Measurements from ENCODE around the gene HS6ST1.
"Not testable (repeated sequence)": the region's sequence is repeated elsewhere in the genome, so short reads cannot be mapped to it uniquely, and the experiment has no call there.

Gene HS6ST1

DNA sequence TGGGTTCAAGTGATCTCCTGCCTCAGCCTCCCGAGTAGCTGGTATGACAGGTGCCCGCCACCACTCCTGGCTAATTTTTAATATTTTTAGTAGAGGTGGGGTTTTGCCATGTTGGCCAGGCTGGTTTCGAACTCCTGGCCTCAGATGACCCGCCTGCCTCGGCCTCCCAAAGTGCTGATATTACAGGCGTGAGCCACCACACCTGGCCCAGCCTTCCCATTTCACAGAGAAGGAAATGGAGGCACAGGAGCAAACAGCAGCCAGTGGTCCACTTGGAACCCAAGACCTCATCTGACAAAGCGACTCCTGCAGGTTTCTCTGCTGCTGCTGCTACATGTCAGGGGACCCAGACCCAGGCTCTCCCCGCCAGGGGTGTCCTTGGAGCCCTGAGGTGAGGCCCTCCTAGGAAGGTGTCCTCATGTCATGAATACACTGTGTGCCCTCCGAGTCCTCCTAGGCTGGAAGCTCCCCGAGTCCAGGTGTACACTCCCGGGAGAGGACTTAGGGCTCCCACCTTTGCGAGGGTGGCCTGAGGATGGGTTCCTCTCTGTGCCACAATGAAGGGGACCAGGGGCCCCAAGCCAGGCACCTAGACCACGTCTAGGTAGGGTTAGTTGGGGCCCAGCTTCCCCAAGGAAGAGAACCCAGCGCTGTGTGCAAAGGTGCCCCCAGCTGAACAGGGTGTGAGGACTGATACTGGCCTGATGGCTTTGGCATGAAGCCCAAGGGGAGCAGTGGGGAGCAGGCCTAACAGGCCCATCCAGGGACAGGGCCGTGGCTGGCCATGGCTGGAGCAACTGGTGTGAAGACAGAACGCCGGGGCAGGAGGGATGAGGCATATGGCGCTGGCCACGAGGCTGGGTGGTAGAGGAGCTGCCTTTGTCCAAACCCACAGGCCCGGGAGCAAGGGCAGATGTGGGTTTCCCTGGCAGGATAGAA is 56.1 kb downstream of the HS6ST1 start:
- H3K4me3 ChIP-seq (ENCODE audit: low read length): no peak overlapping the region
- no peak for DNase-seq (ENCODE audit: low read depth, low spot score)

- no peak overlapping the region for H3K4me3 ChIP-seq (ENCODE audit: low read length)
- DNase-seq (ENCODE audit: low read depth, low spot score): no peak
These were observed 57.2 kb downstream of the HS6ST1 start for GRCh38 chr2:128261245-128262128.

DNA sequence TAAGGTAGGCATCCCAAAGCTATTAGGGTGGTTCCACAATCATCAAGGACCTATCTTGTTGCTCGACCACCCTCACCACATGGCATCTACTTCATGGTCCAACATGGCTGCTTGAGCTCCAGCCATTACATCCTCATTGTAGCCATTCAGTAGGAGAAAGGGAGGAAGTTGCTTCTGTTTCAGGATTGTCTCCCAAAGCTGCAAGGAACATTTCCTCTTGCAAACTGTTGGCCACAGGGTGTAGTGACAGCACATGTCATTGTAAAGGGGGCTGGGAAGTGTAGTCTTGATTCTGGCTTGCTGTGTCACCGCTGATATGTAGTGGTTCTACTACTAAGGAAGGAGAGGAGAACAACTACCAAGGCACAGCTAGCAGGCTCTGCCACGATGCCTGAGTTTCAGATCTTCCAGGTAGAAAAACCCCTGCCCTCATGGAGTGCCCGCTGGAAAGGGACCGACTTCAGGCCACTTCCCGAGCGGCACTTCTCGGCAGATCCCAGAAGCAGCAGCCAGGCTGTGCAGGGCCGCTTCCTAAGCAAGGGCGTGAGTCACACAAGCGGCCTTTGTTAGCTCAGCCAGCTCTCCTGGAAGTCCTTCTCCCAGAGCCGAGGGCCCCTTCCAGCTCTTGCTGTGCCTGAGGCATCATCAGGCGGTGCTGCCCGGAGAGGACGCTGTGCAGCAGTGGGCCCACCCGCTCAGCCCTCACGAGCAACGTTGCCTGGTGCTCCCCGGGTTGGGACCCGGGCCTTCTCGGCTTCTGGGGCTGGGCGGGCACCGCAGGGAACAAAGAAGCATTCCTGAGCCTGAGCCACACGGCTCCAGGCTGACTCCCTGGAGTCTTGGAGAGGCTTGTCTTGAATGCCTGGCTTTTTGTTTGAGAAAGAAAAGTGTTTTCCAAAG is 58.2 kb downstream of the HS6ST1 start:
- H3K4me3 ChIP-seq (ENCODE audit: low read length): no peak overlapping the region
- DNase-seq (ENCODE audit: low read depth, low spot score): no peak

GRCh38 chr2:128259585-128259984 is 59.1 kb downstream of the HS6ST1 start:
- no peak overlapping the region for H3K4me3 ChIP-seq (ENCODE audit: low read length)
- no peak for DNase-seq (ENCODE audit: low read depth, low spot score)

- no peak overlapping the region for H3K4me3 ChIP-seq (ENCODE audit: low read length)
- DNase-seq (ENCODE audit: low read depth, low spot score): no peak
These were observed 60.5 kb downstream of the HS6ST1 start for GRCh38 chr2:128258218-128258617.

DNA sequence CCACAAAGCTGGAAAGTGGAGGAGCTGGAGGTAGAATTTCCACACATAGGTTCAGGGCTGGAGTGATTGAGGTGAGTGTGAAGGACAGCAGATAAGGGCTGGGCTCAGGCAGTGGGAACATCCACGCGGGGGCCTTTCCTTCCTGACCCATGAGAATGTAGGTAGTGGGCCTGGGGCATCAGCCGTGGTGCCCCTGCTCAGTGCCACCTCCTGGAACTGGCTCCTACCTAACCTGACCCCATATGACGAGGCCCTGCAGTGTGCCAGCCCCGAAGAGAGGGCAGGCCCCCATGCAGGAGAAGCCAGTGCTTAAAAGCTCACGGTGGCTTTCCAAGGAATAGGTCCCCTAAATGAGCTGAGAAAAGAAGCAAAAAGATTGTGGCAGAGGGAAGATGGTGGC is 66.2 kb downstream of the HS6ST1 start:
- no peak for DNase-seq (ENCODE audit: low read depth, low spot score)
- no peak overlapping the region for H3K4me3 ChIP-seq (ENCODE audit: low read length)

DNA sequence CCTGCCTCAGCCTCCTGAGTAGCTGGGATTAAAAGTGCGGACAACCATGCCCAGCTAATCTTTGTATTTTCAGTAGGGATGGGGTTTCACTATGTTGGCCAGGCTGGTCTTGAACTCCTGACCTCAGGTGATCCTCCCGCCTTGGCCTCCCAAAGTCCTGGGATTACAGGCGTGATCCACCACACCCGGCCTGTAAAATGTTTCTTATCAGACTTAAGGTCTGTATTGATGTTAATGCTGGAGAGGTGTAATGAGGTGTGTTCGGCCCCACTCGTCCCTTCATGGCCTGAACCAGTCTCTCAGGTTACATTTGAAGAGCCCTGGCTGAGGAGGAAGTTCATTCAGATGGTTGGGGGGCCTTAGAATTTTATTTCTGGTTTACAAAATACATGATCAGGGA is 66.6 kb downstream of the HS6ST1 start:
- DNase-seq (ENCODE audit: low read depth, low spot score); H3K4me3 ChIP-seq (ENCODE audit: low read length): not testable (repeated sequence)

DNA sequence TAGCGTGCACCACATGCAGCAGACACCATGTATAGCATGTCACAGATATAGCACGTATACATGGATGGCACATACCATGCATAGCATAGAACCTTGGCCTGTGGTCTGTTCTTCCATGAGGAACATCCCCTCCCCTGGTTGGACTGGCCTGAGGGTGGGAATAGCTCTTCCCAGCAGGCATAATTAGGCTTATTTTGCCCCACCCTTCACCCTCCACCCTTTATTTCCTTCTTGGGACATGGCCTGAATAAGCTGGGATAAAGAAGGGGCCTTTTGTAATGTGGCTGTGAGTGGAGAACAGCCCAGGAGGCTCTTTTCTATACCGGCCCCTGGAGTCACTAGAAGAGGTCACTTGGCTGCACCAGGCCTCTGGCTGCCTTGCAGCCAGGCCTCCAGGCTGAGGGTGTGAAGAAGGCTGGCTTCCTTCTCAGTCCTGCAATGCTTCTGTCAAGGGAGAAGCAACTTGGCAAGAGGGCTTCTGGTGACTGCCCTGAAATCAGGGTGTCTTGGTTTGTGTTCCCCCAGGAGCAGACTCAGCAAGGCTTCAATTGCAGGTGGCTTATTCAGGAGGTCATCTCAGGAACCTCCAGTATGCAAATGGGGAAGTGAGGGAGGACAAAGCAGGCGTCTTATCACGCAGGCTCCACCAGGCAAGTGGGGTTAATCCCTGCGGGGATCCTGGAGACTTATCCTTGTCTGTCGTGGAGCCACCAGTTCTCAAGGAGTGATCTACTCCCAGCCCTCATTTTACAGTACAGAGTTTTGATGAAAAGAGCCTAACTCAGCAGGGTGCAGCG is 68.2 kb downstream of the HS6ST1 start:
- no peak for DNase-seq (ENCODE audit: low read depth, low spot score)
- H3K4me3 ChIP-seq (ENCODE audit: low read length): no peak overlapping the region

- H3K4me3 ChIP-seq (ENCODE audit: low read length): no peak overlapping the region
- no peak for DNase-seq (ENCODE audit: low read depth, low spot score)
These were observed 69.1 kb downstream of the HS6ST1 start for GRCh38 chr2:128249555-128249954.

DNA sequence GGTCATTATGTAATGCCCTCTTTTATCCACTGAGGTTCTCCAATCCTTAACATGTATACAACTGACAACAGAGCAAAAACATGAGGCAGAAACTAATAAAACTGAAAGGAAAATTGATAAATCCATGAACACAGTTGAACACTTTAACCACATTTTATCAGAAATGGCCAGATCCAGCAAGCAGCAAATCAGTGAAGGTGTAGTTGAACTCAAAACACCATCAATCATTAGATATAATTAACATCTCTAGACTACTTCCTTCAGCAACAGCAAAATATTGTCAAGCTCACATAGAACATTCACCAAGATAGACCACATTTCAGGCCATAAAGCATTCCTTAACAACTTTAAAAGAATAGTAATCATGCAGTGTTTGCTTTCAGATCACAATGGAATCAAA is 72.9 kb downstream of the HS6ST1 start:
- H3K4me3 ChIP-seq (ENCODE audit: low read length): no peak overlapping the region
- no peak for DNase-seq (ENCODE audit: low read depth, low spot score)

- no peak overlapping the region for H3K4me3 ChIP-seq (ENCODE audit: low read length)
- no peak for DNase-seq (ENCODE audit: low read depth, low spot score)
These were observed 76.8 kb downstream of the HS6ST1 start for GRCh38 chr2:128241896-128242295.

GRCh38 chr2:128237911-128238697 is 80.6 kb downstream of the HS6ST1 start:
- no peak for DNase-seq (ENCODE audit: low read depth, low spot score)
- H3K4me3 ChIP-seq (ENCODE audit: low read length): no peak overlapping the region

- DNase-seq (ENCODE audit: low read depth, low spot score): no peak
- H3K4me3 ChIP-seq (ENCODE audit: low read length): no peak overlapping the region
These were observed 81.6 kb downstream of the HS6ST1 start for GRCh38 chr2:128237081-128237534.

GRCh38 chr2:128236491-128237035 is 82.1 kb downstream of the HS6ST1 start:
- DNase-seq (ENCODE audit: low read depth, low spot score): no peak
- no peak overlapping the region for H3K4me3 ChIP-seq (ENCODE audit: low read length)

- DNase-seq (ENCODE audit: low read depth, low spot score): no peak
These were observed 83.1 kb downstream of the HS6ST1 start for GRCh38 chr2:128235581-128235980.

DNA sequence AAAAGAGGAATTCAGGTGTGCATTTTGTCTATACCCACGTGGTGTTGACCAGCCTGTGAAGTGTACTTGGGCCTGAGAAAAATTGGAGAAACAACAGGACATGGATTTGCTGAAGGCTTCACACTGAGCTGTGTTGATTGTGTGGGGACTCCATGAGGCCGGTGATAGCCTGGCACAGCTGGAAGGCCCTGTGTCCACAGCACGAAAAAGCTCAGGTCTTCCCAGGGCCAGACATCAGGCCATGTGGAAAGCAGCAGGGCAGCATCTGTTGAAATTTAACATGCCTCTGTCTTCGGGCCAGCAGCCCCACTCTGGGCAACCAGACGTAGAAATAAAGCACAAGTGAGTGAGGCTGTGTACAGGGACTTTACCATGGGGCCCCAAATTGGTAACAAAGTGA is 84.1 kb downstream of the HS6ST1 start:
- H3K4me3 ChIP-seq (ENCODE audit: low read length): no peak overlapping the region
- no peak for DNase-seq (ENCODE audit: low read depth, low spot score)

More at GRCh38 chr2:128235581-128235980, 83.1 kb downstream of the HS6ST1 start:
- no peak overlapping the region for H3K4me3 ChIP-seq (ENCODE audit: low read length)

- DNase-seq (ENCODE audit: low read depth, low spot score): no peak
- peak overlapping the region; percentile 64 for H3K4me3 ChIP-seq (ENCODE audit: low read length)
These were observed 84.8 kb downstream of the HS6ST1 start for GRCh38 chr2:128233790-128234395.

Data from Jurkat, Clone E6-1 (cell line).